ENCODE results near the gene EDRF1.

The EDRF1 gene

DNA sequence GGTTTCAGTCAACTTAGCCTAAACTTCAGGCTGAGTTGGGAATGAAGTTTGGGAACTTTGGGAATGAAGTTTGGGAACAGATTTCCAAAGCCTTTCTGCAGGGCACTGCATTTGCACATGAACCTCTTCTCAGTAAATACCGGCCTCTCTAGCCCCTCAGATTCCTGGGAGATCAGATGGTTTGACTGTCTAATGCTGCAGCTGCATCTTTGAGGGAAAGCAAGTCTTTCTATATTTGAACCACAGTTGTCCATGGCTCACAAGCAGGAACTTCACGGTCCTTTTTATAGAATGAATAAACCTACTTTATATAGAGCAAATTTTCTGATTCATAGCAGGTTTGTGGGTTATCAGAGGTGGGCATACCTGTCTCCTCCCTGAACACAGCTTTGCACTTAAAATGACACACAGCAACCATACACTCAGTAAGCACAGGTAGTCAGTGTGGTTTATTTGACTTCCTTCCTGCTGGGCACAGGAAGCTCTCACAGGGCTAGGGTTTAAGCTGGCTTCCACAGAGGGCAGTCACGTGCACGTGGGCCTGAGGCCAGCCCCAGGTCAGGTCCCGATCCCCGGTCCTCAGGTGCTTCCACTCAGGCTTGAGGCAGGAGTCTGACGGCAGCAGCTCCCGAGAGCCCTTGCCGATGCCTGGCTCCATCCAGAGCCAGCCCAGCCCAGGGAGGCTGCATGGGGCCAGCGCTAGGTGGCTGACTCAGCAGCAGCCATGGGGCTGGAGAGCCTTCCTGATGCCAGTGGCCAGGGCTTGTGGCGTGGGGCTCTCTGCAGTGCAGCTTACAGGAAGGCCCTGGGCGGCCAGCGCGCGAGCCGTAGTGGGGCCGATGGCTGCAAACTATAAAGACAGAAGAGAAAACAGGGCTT lies 68.9 kb downstream of the EDRF1 start:
- no peak for DNase-seq

DNA sequence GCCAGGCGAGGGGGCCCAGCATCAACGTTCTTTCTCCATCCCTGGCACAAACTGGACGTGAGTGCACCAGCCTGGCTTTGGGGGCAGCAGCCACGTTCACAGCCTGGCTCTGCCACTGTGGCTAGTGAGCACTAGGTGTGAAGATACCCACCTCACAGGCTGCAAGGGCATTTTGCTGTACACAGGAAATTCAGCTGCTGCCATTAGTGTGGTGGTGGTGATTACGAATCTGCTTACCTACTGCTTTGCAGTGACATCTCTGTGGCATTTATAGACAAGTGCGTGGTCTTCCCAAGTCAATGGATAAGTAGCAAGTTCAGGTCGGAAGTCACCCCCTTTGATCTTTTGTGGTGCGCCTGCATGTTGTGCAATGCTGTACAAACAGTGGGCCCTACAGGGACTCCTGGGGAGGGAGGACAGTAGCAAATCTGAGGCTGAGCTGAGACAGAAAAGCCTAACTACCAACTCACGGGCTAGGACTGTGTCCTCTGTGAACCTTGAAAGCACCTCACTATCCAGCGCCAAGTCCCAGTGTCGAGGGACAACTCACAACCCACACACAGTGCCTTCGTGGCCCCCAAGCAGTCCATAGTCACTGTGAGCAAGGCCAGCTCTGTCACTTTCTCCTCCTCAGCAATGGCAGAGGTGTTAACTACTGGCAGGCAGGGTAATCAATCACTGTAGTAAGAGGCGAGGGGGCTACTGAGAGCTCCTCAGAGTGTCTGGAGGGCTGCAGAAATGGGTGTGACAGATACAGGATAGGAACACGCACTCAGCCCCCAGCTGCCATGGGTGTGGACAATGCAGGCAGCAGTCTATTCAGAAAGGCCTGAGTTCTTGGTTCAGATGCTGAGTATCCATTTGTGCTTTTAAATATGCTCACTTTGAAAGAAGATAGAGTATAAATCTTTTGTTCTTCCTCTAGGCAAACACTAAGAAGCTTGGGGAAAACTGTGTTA lies 73.1 kb downstream of the EDRF1 start:
- no peak for DNase-seq

DNA sequence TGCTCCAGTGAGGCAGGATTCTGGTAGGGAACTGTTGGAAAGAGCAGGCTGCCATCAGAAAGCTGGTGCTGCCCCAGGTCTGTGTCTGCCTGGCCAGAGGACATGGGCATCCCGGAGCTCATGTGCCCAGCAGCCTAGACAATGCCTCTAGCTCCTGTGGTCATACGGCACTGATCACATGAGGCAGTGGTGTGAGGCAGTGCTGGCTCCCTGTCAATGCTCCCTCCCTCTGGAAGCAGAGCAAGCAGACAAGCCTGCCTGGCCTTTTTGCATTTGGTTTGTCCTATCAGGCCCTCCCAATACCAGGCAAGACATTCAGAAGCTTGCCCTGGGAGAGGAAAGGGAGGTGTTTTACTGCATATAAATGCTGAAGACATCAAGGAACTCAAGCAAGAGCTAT lies 75.6 kb downstream of the EDRF1 start:
- no peak for DNase-seq

DNA sequence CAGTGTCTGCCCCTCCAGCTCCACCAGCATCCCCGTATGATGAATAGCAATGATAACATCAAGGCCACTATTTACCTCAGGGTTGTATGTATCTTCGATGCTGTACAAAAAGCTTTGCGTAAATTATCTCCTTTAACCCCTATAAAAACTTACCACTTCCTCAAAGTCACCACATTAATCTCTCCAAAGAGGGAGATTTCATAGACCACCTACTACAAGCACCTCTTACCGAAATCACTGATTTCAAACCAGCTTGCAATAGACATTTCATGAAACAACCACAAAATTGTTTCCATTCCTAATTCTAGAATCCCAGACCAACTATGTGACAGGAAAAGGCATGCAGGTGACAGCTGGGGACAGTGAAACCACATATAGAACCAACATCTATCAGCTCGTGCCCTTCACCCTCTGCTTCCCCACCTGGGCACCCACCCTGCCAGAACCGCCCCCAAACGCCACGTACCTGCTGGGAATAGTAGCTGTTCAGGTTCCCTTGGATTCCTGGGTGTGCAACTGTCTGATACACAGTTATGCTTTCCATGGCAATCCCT lies 76.2 kb downstream of the EDRF1 start:
- DNase-seq: no peak

DNA sequence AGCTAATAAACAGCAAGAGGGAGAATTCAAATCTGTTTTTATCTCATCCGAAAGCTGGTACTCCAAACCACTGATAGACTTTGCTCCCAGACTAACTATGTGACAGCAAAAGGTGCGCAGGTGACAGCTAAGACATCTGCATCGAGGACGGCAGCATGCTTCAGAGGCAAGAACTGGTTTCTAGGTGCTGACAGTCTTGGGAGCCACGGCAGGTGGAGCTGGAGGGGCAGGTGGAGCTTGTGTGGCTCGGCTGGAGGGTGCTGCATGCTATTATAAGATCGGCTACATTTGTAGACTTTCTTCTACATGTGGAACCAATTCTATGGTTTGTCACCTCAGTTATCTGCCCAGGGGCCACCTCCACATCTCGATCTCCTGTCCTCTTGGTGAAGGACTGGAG lies 77.9 kb downstream of the EDRF1 start:
- DNase-seq: no peak

DNA sequence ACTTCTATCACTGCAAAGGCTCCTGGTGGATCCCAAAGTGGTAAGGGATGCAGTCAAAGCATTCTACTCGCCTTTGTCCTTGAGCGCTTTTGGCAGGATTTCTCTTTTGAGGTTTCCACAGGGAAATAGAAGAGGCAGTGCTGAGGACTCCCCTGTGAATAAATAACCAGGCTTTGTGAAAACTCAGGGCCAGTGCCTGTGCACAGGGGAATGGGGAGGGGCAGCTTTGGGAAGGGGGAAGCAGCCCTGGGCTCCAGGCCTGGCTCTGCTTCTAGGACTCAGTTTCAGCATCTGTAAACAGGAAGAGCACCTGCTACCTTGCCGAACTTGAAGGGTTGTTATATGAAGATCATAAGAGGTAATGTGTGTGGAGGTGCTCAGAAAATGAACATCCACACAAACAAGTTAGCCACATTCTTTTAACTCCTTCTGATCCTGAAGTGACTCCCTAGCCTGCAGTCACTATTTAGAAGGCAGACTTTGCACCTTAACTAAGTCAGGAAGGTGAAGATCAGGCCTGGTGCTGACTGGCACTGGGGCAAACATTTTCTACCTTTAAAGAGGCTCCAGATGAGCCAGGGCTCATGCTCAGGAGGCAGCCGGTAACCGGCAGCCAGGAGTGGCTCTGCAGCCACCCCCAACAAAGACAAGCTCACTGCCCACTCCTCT lies 78.6 kb downstream of the EDRF1 start:
- DNase-seq: no peak

DNA sequence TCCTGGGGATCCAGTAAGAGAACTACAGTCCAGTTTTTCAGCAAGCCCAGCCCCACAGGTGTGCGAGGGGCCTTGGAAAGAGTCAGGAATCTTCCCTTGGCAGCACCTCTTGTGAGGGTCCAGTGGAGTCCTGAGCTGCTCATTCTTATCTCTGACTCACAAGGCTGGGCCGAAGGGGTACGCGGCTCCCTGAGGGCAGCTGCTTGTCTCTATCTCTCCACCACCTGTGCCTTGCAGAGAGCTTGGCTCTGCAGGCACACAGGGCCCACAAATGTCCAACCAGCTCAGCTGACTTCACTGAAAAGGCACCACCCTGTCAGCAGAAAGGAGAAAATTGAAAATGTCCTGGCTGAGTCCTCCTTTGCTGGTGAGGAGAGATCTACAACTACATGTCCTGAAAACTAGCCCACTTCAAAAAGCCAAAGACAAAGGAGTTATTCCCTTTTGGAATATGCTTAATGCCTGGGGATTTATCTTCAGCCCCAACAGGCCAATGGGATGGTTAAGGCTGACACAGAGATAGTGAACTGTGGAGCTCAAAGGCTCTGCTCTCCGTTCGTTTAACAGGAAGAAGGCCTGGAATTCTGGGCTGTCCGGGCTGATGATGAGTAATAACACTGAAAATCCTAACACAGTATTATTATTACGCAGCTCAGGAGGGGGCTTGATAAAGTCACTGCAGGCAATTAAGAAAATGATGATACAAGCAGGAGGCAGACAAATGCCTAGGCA lies 80.1 kb downstream of the EDRF1 start:
- no peak for DNase-seq

DNA sequence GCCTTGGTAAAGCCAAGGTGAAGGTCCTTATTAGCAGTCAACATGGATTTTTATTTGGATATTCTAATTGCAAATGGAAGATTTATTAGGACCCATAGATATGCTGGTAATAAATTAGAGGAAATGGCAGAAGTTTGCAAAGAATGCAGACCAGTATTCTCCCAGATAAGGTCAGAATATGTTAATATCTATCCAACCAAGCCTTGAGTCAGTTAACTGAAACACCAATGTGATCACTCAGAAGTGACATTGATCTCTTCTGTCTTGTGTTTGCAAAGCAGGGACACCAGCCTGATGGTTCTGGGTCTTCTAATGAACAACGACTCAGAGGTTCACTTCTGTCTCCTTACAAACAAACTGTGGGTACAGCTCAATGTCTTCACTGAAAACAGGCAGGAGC lies 82.1 kb downstream of the EDRF1 start:
- no peak for DNase-seq

DNA sequence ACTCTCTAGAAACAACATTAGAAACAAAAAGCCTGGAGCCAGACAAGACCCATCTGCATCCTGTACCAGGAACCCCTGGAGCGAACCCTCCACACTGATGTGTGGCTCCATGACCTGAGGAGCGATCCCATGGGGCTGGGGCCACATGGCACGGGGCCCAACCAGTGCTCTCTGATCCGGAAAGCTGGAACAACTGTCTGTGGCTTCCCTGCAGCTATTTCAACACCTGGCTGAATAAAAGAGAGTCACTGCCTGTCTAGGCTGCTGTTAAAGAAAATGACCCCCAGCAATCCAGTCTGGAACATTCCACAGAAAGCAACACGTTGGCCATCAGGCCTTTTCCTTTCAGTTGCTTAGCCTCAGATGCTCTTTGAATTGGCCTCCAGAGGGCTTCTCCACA lies 82.6 kb downstream of the EDRF1 start:
- no peak for DNase-seq

DNA sequence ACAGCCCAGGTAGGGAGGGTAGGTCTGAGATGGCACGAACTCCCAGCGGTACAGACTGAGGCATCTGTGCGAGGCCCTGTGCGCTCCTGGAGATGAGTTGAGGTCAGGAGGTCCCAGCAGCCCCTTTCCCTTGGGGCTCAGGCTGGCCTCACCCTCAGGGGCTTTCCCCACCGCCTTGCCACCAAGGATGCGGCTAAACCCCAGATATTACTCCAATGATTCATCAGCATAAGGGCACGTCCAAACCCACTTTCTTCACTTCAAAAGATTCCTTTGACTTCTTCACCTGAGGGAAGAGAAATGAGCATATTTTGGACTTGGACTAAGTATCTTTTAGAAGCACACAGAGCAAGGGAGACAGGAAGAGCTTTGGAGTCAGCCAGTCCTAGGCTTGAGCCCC lies 83.2 kb downstream of the EDRF1 start:
- no peak for DNase-seq

DNA sequence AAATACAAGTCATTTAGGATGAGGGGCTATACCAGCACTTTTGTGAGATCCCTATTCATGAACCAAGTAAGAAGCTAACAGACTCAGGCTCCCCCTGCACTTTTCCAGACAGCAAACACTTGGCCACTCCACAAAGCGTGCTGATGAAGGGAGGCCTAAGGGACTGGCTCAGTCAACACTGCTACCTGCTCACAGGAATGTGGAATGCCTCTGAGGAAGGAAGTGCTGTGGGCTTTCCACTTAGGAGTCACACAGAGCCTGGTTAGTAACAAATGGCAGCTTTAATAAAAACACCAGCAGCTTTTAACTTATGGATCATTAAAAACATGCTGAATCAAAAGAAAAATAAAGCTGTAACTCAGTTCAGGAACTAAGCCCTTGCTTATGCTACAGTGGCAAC lies 88.5 kb downstream of the EDRF1 start:
- no peak for DNase-seq

DNA sequence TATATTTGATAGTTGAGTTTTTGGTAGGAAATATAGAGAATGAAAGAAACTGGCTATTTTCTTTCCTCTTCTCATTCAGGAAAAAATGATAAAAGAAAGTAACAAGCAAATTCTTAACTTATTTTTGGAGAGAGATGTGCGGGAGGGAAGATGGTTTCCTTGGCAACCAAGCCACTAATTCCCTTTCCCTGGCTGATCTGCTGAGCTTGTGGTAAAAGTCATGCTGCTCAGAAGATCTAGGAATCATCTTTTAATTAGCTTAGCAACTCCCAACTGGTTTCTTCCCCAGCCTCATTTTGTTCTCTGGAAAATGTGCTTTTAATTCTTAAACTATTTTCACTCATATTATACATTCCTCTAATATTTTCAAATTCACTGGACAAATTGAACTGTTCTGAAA lies 91.7 kb downstream of the EDRF1 start:
- no peak for DNase-seq

DNA sequence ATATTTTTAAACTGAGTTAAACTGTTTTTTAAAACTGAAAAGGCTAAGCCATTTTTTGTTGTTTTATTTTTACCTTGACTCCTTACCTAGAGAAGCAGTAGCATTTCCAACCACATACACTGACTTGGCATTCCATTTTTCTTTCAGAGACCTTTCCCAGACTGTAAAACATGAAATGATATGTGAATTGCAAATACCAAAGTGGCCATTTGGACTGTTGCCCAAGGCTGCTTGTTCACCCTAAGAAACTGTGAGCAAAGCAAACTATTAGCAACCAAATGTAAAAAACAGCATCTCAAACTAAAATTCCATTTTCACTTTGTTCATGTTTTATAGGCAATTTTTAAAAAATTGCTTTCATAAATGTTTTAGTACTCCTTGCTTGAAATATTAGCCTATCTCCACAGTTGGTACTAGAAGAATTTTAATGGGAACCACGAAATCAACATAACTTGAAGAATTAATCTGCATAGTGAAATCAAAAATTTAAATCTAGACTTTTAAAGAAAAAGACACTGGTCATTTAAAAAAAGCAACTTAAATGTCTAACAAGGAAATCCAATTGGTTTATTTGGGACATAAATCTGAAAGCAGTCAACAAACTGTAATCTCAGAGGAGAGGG lies 92.7 kb downstream of the EDRF1 start:
- no peak for DNase-seq

Data from activated T-cell treated with anti-CD3 and anti-CD28 coated beads, Interleukin-2, amount 50 U/mL, for 48 hours (primary cell).